Endodermal cell (in vitro differentiated cells): Measurements from ENCODE around the gene ANKDD1B. TPM values are rescaled to one million over a fixed set of nuclear protein-coding genes. Genes with fewer than 3 reads are reported as not detected.

Experiments used
- DNase-seq: peaks from one replicate; pipeline ENCODE4 v3.0.0-alpha.2; 2017
- H3K27ac ChIP-seq: 2 replicates; pipeline ENCODE4 v1.5.1; 2013; ENCODE audit warnings: mild to moderate bottlenecking, low read depth, low read length, moderate library complexity
- H3K27me3 ChIP-seq: 2 replicates; pipeline ENCODE4 v1.6.1; 2013; ENCODE audit warnings: mild to moderate bottlenecking, low read length, moderate library complexity; ENCODE audit not compliant: insufficient read depth, control insufficient read depth, poor library complexity, severe bottlenecking
- H3K36me3 ChIP-seq: 2 replicates; pipeline ENCODE4 v1.7.0; 2013; ENCODE audit warnings: mild to moderate bottlenecking, low read length, moderate library complexity; ENCODE audit not compliant: control insufficient read depth, insufficient read depth
- H3K4me1 ChIP-seq: one replicate; pipeline ENCODE4 v1.7.0; 2013; ENCODE audit warnings: low read length; ENCODE audit not compliant: control insufficient read depth, insufficient read depth
- H3K4me3 ChIP-seq: 2 replicates; pipeline ENCODE4 v1.5.1; 2013; ENCODE audit warnings: mild to moderate bottlenecking, low read length, moderate library complexity
- H3K9ac ChIP-seq: 2 replicates; pipeline ENCODE4 v1.6.1; 2013; ENCODE audit warnings: mild to moderate bottlenecking, low read length, moderate library complexity; ENCODE audit not compliant: poor library complexity, severe bottlenecking; ENCODE audit errors: extremely low read depth
- H3K9me3 ChIP-seq: 2 replicates; pipeline ENCODE4 v1.6.1; 2013; ENCODE audit warnings: mild to moderate bottlenecking, low read length, moderate library complexity; ENCODE audit not compliant: control insufficient read depth
- H3K27ac Mint-ChIP-seq: 2 replicates; pipeline ENCODE4 v1.8.0; 2020; ENCODE audit warnings: mixed read lengths
- H3K27me3 Mint-ChIP-seq: 2 replicates; pipeline ENCODE4 v1.8.0; 2021; ENCODE audit warnings: mild to moderate bottlenecking, mixed read lengths; ENCODE audit not compliant: insufficient read depth
- H3K36me3 Mint-ChIP-seq: 2 replicates; pipeline ENCODE4 v1.8.0; 2020; ENCODE audit warnings: low read depth, mixed read lengths
- H3K4me1 Mint-ChIP-seq: 2 replicates; pipeline ENCODE4 v1.8.0; 2020; ENCODE audit warnings: mixed read lengths
- H3K4me3 Mint-ChIP-seq: 2 replicates; pipeline ENCODE4 v1.8.0; 2020; ENCODE audit warnings: mild to moderate bottlenecking, moderate library complexity, mixed read lengths
- H3K9me3 Mint-ChIP-seq: 2 replicates; pipeline ENCODE4 v1.8.0; 2020; ENCODE audit warnings: mild to moderate bottlenecking, mixed read lengths
- WGBS, 2 experiments: methylation state at CpG; one replicate each; pipeline versions ENCODE4 v1.1.5 to v1.1.7; 2013; ENCODE audit warnings: missing lambda C conversion rate in 2 of 2, mixed read lengths in 1 of 2; ENCODE audit not compliant: insufficient coverage in 1 of 2, insufficient read length in 1 of 2; 5-methylcytosine and 5-hydroxymethylcytosine counted together
- total RNA-seq, 2 donors: library from RNA; stranded (reverse); fragmentation: NEBNext Ultra II Directional in 1 of 2; extraction: Animal tissue kit (Norgen Biotek cat#: 25700) in 1 of 2; gene quantifications; 2 replicates in 1 of 2; 3 replicates in 1 of 2; pipeline ENCODE4 v1.2.1, GENCODE V29; 2021
- TF ChIP-seq, protein P1 (sequence below): fragments of 200-600 bp; sonication (generic); conservative IDR thresholded peaks from 2 replicates; pipeline ENCODE4 v1.5.0; 2021; ENCODE audit warnings: antibody characterized with exemption, mild to moderate bottlenecking

ANKDD1B gene
- total RNA-seq, 2 donors from 2014 or later, result 4.6 to 8.6 TPM

DNA sequence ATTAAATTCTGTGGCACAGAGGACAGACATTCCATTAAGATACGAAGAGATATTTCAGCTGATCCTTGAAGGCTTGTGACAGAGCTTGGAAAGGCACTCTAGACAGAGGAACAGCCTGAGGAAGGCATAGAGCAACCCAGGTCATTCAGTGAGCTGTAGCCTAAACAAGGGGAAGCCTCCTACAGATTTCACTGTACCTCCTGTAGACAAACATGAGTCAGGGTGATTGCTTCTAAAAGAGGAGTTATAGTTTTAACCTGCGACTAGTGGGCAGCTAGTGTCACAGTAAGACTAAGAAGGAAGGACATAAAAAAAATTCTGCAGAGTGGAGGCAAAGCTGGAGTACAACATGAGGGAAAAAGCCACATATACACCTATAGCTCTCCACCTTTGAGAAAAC, 43.5 kb upstream of the ANKDD1B start:
- Histone ChIP-seq H3K9me3 (peaks cover 9% of the 10 kb centered on the region), H3K27me3 (no peaks in the 10 kb centered on the region), H3K36me3 (no peaks in the 10 kb centered on the region), H3K4me3 (no peak overlapping the region), H3K27ac (no peak overlapping the region), H3K9ac (no peak overlapping the region), H3K4me1 (peaks cover 2% of the 10 kb centered on the region)
- 76 to 79% methylated on average over 1 to 2 of the region's 2 CpGs for WGBS, 2 experiments
- TF ChIP-seq, protein P1, sequence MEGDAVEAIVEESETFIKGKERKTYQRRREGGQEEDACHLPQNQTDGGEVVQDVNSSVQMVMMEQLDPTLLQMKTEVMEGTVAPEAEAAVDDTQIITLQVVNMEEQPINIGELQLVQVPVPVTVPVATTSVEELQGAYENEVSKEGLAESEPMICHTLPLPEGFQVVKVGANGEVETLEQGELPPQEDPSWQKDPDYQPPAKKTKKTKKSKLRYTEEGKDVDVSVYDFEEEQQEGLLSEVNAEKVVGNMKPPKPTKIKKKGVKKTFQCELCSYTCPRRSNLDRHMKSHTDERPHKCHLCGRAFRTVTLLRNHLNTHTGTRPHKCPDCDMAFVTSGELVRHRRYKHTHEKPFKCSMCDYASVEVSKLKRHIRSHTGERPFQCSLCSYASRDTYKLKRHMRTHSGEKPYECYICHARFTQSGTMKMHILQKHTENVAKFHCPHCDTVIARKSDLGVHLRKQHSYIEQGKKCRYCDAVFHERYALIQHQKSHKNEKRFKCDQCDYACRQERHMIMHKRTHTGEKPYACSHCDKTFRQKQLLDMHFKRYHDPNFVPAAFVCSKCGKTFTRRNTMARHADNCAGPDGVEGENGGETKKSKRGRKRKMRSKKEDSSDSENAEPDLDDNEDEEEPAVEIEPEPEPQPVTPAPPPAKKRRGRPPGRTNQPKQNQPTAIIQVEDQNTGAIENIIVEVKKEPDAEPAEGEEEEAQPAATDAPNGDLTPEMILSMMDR, result no peak
- no peaks in the 10 kb centered on the region for H3K27me3 Mint-ChIP-seq
- H3K27ac Mint-ChIP-seq, result no peak overlapping the region
- peaks cover 23% of the 10 kb centered on the region for H3K9me3 Mint-ChIP-seq
- H3K4me3 Mint-ChIP-seq, result no peak overlapping the region
- no peak for DNase-seq
- peaks cover 30% of the 10 kb centered on the region for H3K36me3 Mint-ChIP-seq
- peaks cover 11% of the 10 kb centered on the region for H3K4me1 Mint-ChIP-seq

DNA sequence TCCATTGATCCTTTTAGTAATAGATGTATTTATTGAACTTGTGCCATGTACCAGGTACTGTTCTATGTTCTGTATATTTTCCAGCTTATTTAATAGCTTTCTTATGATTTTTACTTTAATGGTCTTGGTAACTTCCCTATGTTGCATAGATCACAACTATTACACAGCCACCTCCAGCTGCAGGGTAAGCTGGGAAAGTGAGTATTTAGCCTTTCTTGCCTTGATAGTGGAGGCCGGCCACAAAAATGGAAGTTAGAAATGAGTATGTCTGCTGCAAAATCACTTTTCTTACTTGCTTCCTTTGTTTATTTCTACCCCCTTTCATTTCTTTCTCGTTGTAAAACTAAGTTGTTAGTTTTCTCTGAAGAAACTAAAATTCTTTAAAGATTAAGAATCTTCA, 43.1 kb upstream of the ANKDD1B start:
- no peak for DNase-seq
- H3K9ac ChIP-seq, result no peak overlapping the region
- H3K27ac Mint-ChIP-seq, result no peak overlapping the region
- no peak overlapping the region for H3K4me3 Mint-ChIP-seq
- peaks cover 2% of the 10 kb centered on the region for H3K4me1 ChIP-seq
- TF ChIP-seq, protein P1, result no peak
- no peak overlapping the region for H3K27ac ChIP-seq
- H3K4me1 Mint-ChIP-seq, result peaks cover 11% of the 10 kb centered on the region
- 97% methylated on average over 2 of the region's 2 CpGs; no CpG with 5 or more reads in 1 of the 2 experiments for WGBS, 2 experiments
- no peaks in the 10 kb centered on the region for H3K36me3 ChIP-seq
- peaks cover 7% of the 10 kb centered on the region for H3K9me3 ChIP-seq
- H3K36me3 Mint-ChIP-seq, result peaks cover 26% of the 10 kb centered on the region
- peaks cover 20% of the 10 kb centered on the region for H3K9me3 Mint-ChIP-seq
- H3K27me3 Mint-ChIP-seq, result no peaks in the 10 kb centered on the region
- no peak overlapping the region for H3K4me3 ChIP-seq
- no peaks in the 10 kb centered on the region for H3K27me3 ChIP-seq

DNA sequence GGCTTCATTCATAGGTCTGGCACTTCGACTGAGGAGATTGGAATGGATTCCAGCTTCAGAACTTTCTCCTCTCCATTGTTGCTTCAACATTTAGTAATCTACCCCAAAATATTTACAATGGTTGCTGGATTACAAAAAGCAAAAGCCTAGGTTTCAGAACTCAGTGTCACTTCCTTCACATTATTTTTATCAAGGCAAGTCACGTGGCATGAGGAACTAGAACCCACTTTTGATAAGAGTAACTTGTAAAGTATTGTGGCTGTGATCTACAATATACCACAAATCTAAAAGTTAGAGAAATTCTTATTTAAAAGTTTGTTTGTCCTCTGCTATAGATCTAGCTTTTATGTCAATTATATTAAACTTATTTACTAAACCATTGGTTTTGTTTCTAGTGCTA, 39.7 kb upstream of the ANKDD1B start:
- Mint-ChIP-seq H3K9me3 (no peaks in the 10 kb centered on the region), H3K4me3 (no peak overlapping the region), H3K4me1 (peaks cover 28% of the 10 kb centered on the region), H3K36me3 (peaks cover 7% of the 10 kb centered on the region), H3K27ac (no peak overlapping the region), H3K27me3 (no peaks in the 10 kb centered on the region)
- DNase-seq, result no peak
- H3K4me1 ChIP-seq, result peaks cover 2% of the 10 kb centered on the region
- peaks cover 4% of the 10 kb centered on the region for H3K9me3 ChIP-seq
- WGBS, 2 experiments, result 97 to 100% methylated on average over 1 to 2 of the region's 2 CpGs
- H3K27me3 ChIP-seq, result no peaks in the 10 kb centered on the region
- H3K9ac ChIP-seq, result no peak overlapping the region
- H3K4me3 ChIP-seq, result no peak overlapping the region
- TF ChIP-seq, protein P1, result no peak
- no peak overlapping the region for H3K27ac ChIP-seq
- no peaks in the 10 kb centered on the region for H3K36me3 ChIP-seq
